RWPE2 (cell line): Measurements from ENCODE around the gene WWOX.

Experiments
- ATAC-seq: fragments of 200-7000 bp; cut with Tn5 transposase; 3 replicates; pipeline ENCODE4 v1.9.1; 2021; ENCODE audit warnings: low read depth
- DNase-seq: peaks from one replicate; pipeline ENCODE4 v3.0.0-alpha.2; 2020; ENCODE audit warnings: low spot score
- H3K27ac ChIP-seq: fragments of 450-650 bp; 2 replicates; pipeline ENCODE4 v1.5.1; 2017; ENCODE audit warnings: mild to moderate bottlenecking; ENCODE audit not compliant: poor library complexity, severe bottlenecking
- H3K27me3 ChIP-seq: fragments of 250-450 bp; sonication (Bioruptor Pico); 2 replicates; pipeline ENCODE4 v1.5.1; 2021; ENCODE audit warnings: mild to moderate bottlenecking, moderate library complexity; ENCODE audit not compliant: insufficient read depth, poor library complexity, severe bottlenecking
- H3K36me3 ChIP-seq: fragments of 250-450 bp; sonication (Bioruptor Pico); 2 replicates; pipeline ENCODE4 v1.5.1; 2020; ENCODE audit warnings: low read depth, mild to moderate bottlenecking, moderate library complexity
- H3K4me1 ChIP-seq: fragments of 250-450 bp; sonication (Bioruptor Pico); 2 replicates; pipeline ENCODE4 v1.5.1; 2021; ENCODE audit warnings: mild to moderate bottlenecking, moderate library complexity; ENCODE audit not compliant: insufficient read depth, poor library complexity, severe bottlenecking
- H3K4me3 ChIP-seq: fragments of 250-450 bp; sonication (Bioruptor Pico); 2 replicates; pipeline ENCODE4 v1.5.1; 2021; ENCODE audit warnings: mild to moderate bottlenecking, moderate library complexity; ENCODE audit not compliant: severe bottlenecking
- H3K9me3 ChIP-seq: fragments of 250-450 bp; sonication (Bioruptor Pico); 2 replicates; pipeline ENCODE4 v1.5.1; 2021; ENCODE audit warnings: mild to moderate bottlenecking, moderate library complexity; ENCODE audit not compliant: severe bottlenecking
- TF ChIP-seq, protein P1 (sequence below): fragments of 450-650 bp; IDR thresholded peaks from one replicate; pipeline ENCODE4 v1.5.1; 2017; ENCODE audit warnings: mild to moderate bottlenecking, moderate library complexity; ENCODE audit not compliant: poor library complexity, severe bottlenecking

WWOX gene

DNA sequence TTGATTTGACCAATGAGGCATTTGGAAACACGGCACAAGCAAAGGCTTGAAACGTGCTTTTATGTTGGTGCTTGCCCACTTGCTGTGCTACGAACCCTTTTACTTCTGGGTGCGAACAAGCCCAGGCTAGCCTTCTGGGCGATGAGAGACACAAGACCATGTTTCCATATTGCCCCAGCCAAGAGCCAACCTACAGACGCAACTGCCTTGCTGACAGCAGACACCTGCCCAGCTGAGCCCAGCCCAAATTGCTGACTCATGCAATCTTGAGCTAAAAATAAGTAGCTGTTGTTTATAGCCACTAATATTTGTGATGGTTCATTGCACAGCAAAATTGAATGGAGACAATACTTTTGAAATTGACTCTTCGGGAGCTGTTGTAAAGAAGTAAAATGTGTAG lies 464.5 kb downstream of the WWOX start:
- TF ChIP-seq, protein P1, sequence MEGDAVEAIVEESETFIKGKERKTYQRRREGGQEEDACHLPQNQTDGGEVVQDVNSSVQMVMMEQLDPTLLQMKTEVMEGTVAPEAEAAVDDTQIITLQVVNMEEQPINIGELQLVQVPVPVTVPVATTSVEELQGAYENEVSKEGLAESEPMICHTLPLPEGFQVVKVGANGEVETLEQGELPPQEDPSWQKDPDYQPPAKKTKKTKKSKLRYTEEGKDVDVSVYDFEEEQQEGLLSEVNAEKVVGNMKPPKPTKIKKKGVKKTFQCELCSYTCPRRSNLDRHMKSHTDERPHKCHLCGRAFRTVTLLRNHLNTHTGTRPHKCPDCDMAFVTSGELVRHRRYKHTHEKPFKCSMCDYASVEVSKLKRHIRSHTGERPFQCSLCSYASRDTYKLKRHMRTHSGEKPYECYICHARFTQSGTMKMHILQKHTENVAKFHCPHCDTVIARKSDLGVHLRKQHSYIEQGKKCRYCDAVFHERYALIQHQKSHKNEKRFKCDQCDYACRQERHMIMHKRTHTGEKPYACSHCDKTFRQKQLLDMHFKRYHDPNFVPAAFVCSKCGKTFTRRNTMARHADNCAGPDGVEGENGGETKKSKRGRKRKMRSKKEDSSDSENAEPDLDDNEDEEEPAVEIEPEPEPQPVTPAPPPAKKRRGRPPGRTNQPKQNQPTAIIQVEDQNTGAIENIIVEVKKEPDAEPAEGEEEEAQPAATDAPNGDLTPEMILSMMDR = no peak
- Histone ChIP-seq H3K27ac (no peak overlapping the region), H3K9me3 (peaks cover 3% of the 10 kb centered on the region), H3K4me1 (no peaks in the 10 kb centered on the region), H3K27me3 (no peaks in the 10 kb centered on the region), H3K4me3 (no peak overlapping the region), H3K36me3 (no peaks in the 10 kb centered on the region)
- DNase-seq (no peak), ATAC-seq (0 out of 3 replicates have a peak, but pooled peaks have one; percentile 35)

DNA sequence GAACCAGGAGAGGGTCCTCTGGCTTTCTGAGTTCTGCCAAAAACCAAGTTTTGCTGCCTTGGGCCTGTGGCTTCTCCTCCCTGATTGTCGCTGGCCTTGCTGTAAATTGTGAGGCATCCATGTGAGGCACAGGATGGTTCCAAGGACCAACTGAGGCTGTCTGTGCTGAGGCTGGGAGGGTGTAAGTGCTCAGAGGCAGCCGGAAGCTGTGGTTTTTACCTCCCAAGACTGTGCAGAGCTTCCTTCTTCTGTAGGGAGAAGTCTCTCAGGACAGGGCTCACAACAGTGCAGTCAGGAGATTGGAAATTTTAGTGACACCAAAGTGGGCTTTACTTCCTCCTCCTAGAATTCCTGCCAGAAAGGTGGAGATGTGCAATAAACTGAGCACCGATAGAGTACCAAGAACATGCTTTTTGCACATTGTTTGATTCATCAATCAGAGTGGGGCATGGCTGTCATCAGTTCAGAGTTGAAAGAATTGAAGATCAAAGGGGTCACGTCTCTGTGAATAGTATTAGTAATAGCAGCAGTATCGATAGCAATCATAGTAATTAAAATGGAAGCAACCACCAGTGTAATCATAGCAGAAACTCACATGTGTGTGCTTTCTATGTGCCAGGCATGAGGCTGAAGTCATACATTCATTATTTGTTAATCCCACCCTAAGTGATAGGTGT lies 467.1 kb downstream of the WWOX start:
- ATAC-seq (no peak), DNase-seq (no peak)
- Histone ChIP-seq H3K27me3 (no peaks in the 10 kb centered on the region), H3K4me3 (no peak overlapping the region), H3K9me3 (peaks cover 3% of the 10 kb centered on the region), H3K27ac (no peak overlapping the region), H3K36me3 (no peaks in the 10 kb centered on the region), H3K4me1 (no peaks in the 10 kb centered on the region)
- TF ChIP-seq, protein P1 = no peak

- H3K4me3 ChIP-seq = no peak overlapping the region
- H3K4me1 ChIP-seq = no peaks in the 10 kb centered on the region
- ATAC-seq = no peak
- H3K36me3 ChIP-seq = no peaks in the 10 kb centered on the region
- H3K27me3 ChIP-seq = no peaks in the 10 kb centered on the region
- H3K27ac ChIP-seq = no peak overlapping the region
- H3K9me3 ChIP-seq = no peaks in the 10 kb centered on the region
- no peak for DNase-seq
- TF ChIP-seq, protein P1 = no peak
These were observed 471.1 kb downstream of the WWOX start for GRCh38 chr16:78570399-78571141.

- no peaks in the 10 kb centered on the region for H3K27me3 ChIP-seq
These were observed 472.0 kb downstream of the WWOX start for GRCh38 chr16:78571434-78571833.

More at GRCh38 chr16:78571434-78571833, 472.0 kb downstream of the WWOX start:
- Histone ChIP-seq H3K4me3 (no peak overlapping the region), H3K27ac (no peak overlapping the region), H3K4me1 (no peaks in the 10 kb centered on the region), H3K36me3 (no peaks in the 10 kb centered on the region), H3K9me3 (no peaks in the 10 kb centered on the region)
- ATAC-seq = no peak
- DNase-seq = no peak
- TF ChIP-seq, protein P1 = no peak
